HepG2 (cell line): ENCODE results near the gene BMPR2. TPM values are rescaled to one million over a fixed set of nuclear protein-coding genes. Genes with fewer than 3 reads are reported as not detected.

Source experiments
- ATF7-NPFF ChIP-seq: sonication (generic); formaldehyde crosslinking; IDR thresholded peaks from 2 replicates; pipeline ENCODE4 v1.8.1; 2023; ENCODE audit warnings: mild to moderate bottlenecking, low read depth, missing genetic modification reagents, moderate library complexity
- ATRX ChIP-seq: sonication (generic); formaldehyde crosslinking; IDR thresholded peaks from 2 replicates; pipeline ENCODE4 v1.4.0; 2020; ENCODE audit warnings: missing genetic modification reagents, borderline replicate concordance
- CC2D1A ChIP-seq: sonication (generic); formaldehyde crosslinking; IDR thresholded peaks from 2 replicates; pipeline ENCODE4 v1.8.1; 2023; ENCODE audit warnings: mild to moderate bottlenecking, missing genetic modification reagents
- EED ChIP-seq: sonication (generic); formaldehyde crosslinking; IDR thresholded peaks from 2 replicates; pipeline ENCODE4 v1.5.0; 2020; ENCODE audit warnings: mild to moderate bottlenecking, missing genetic modification reagents
- GMEB1 ChIP-seq: sonication (generic); formaldehyde crosslinking; IDR thresholded peaks from 2 replicates; pipeline ENCODE4 v1.5.1; 2020; ENCODE audit warnings: missing genetic modification reagents, mild to moderate bottlenecking, borderline replicate concordance
- IRX3 ChIP-seq: sonication (generic); formaldehyde crosslinking; IDR thresholded peaks from 2 replicates; pipeline ENCODE4 v1.8.1; 2023; ENCODE audit warnings: mild to moderate bottlenecking, low read depth, missing genetic modification reagents, borderline replicate concordance
- MYNN ChIP-seq: sonication (generic); formaldehyde crosslinking; IDR thresholded peaks from 2 replicates; pipeline ENCODE4 v1.4.0; 2020; ENCODE audit warnings: mild to moderate bottlenecking, low read depth, missing genetic modification reagents
- NR1H2 ChIP-seq: sonication (generic); formaldehyde crosslinking; IDR thresholded peaks from 2 replicates; pipeline ENCODE4 v1.8.1; 2022; ENCODE audit warnings: low read depth, missing genetic modification reagents, borderline replicate concordance
- SNAPC2 ChIP-seq: sonication (generic); formaldehyde crosslinking; IDR thresholded peaks from 2 replicates; pipeline ENCODE4 v1.8.1; 2022; ENCODE audit warnings: mild to moderate bottlenecking, missing genetic modification reagents
- SP1 ChIP-seq, 2 experiments: fragments of 450-650 bp in 1 of 2; sonication (generic) in 1 of 2; formaldehyde crosslinking in 1 of 2; IDR thresholded peaks; 2 replicates each; pipeline versions ENCODE4 v1.4.0 to v1.6.1; 2016 to 2020; ENCODE audit warnings: missing genetic modification reagents in 1 of 2
- SRSF9 ChIP-seq: fragments of 200-400 bp; formaldehyde crosslinking; IDR thresholded peaks from 2 replicates; pipeline ENCODE4 v1.6.1; 2018; ENCODE audit warnings: borderline replicate concordance, mild to moderate bottlenecking, low read depth, low read length; ENCODE audit not compliant: insufficient read depth, poor library complexity, severe bottlenecking
- SUZ12 ChIP-seq: fragments of 150-350 bp; IDR thresholded peaks from 2 replicates; pipeline ENCODE4 v1.6.1; 2014; ENCODE audit warnings: low read depth, low read length
- TP53 ChIP-seq: sonication (generic); formaldehyde crosslinking; conservative IDR thresholded peaks from 2 replicates; pipeline ENCODE4 v1.4.0; 2020; ENCODE audit warnings: missing genetic modification reagents
- ZBTB38 ChIP-seq: sonication (generic); formaldehyde crosslinking; IDR thresholded peaks from 2 replicates; pipeline ENCODE4 v1.5.1; 2020; ENCODE audit warnings: mild to moderate bottlenecking, missing genetic modification reagents
- ZNF180 ChIP-seq: sonication (generic); formaldehyde crosslinking; IDR thresholded peaks from 2 replicates; pipeline ENCODE4 v1.4.0; 2020; ENCODE audit warnings: low read depth, missing genetic modification reagents, borderline replicate concordance
- ZNF232 ChIP-seq: sonication (generic); formaldehyde crosslinking; IDR thresholded peaks from 2 replicates; pipeline ENCODE4 v1.4.0; 2020; ENCODE audit warnings: missing genetic modification reagents, borderline replicate concordance
- ZNF331 ChIP-seq: sonication (generic); formaldehyde crosslinking; IDR thresholded peaks from 2 replicates; pipeline ENCODE4 v1.4.0; 2020; ENCODE audit warnings: missing genetic modification reagents
- ZNF556 ChIP-seq: sonication (generic); formaldehyde crosslinking; IDR thresholded peaks from 2 replicates; pipeline ENCODE4 v1.4.0; 2020; ENCODE audit warnings: mild to moderate bottlenecking, missing genetic modification reagents, borderline replicate concordance
- ZNF691 ChIP-seq: sonication (generic); formaldehyde crosslinking; IDR thresholded peaks from 2 replicates; pipeline ENCODE4 v1.4.0; 2020; ENCODE audit warnings: missing genetic modification reagents, low read depth, mild to moderate bottlenecking, borderline replicate concordance
- ZNF775 ChIP-seq: sonication (generic); formaldehyde crosslinking; IDR thresholded peaks from 2 replicates; pipeline ENCODE4 v1.4.0; 2020; ENCODE audit warnings: missing genetic modification reagents, mild to moderate bottlenecking, moderate library complexity, borderline replicate concordance
- polyA plus RNA-seq, 8 experiments: library from polyadenylated mRNA; depleted of rRNA in 3 of 8; stranded (reverse) in 7 of 8; unstranded in 1 of 8; fragments of >200 nt; fragmentation: Illumina TruSeq in 4 of 8; extraction: Trizol in 4 of 8; gene quantifications; 2 replicates each; pipeline versions ENCODE4 v1.2.1 to v1.2.3, GENCODE V29; 2011 to 2016; ENCODE audit warnings: low read depth in 4 of 8, missing spikeins in 1 of 8, mixed read lengths in 1 of 8; ENCODE audit not compliant: insufficient read depth in 1 of 8
- total RNA-seq, 5 experiments: library from RNA; depleted of rRNA; stranded (reverse); fragments of >200 nt; fragmentation: Illumina TruSeq; extraction: Trizol; gene quantifications; 2 replicates each; pipeline ENCODE4 v1.2.3, GENCODE V29; 2016; ENCODE audit warnings: low read depth in 1 of 5
- TF ChIP-seq, protein P1 (sequence below): sonication (generic); formaldehyde crosslinking; IDR thresholded peaks from 2 replicates; pipeline ENCODE4 v1.5.1; 2020; ENCODE audit warnings: missing genetic modification reagents, mild to moderate bottlenecking, borderline replicate concordance
- TF ChIP-seq, protein P2 (sequence below): sonication (generic); formaldehyde crosslinking; IDR thresholded peaks from 2 replicates; pipeline ENCODE4 v1.4.0; 2020; ENCODE audit warnings: missing genetic modification reagents

The BMPR2 gene
- total and polyA plus RNA-seq, 2 of the 13 experiments (the other 11 are each of a cell fraction or from before 2014, with no cell fraction given): 5.5 to 10.3 TPM

DNA sequence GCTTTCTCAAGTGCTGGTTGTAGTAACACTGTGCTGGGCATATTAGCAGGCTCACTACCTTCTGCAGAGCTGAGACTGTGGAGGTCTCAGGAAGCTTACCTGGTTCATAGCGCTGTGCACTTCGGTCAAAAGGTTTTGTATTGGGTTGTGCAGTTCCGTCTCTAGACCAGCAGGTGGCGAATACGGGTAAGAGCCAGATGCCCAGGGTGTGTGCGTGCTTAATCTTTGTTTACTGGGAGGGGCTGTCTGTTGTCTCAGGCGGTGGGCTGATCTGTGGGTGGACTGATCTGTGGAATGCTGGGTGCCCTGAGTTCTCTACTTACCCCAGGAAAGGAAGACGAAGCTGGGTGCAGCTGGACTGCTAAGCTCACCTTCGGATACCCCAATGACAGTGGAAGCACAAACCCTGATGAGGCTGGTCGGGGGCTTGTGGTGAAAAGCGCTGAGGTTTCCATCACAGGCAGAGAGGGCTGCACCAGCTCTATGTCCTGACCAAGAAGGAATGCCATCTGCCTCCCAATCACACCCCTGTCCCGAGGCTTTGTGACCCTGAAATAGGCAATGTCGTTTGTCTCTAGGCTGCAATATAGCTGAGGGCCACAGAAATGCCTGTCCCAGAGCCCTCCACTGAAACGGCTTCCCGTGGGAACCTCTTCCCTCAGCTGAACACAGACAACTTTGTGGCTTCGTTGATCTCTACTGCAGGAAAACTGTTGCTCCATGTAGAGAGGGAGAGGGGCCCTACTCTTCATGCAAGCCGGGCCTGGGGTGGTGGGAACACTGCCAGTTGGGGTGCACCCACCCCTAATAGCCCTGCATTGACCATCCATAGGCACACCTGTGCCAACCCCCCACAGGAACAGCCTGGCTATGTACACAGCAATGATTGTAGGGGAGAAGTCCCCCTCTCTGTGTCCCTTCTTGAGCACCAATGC is 212.8 kb downstream of the BMPR2 start (continued):
- TF ChIP-seq GMEB1: peak; percentile 72; the same call in 1 of the 2 replicates
- TF ChIP-seq, protein P1, sequence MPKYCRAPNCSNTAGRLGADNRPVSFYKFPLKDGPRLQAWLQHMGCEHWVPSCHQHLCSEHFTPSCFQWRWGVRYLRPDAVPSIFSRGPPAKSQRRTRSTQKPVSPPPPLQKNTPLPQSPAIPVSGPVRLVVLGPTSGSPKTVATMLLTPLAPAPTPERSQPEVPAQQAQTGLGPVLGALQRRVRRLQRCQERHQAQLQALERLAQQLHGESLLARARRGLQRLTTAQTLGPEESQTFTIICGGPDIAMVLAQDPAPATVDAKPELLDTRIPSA (CRISPR knock-in tag): no peak
- TF ChIP-seq IRX3 (CRISPR knock-in tag): no peak
- peak; percentile 84; the same call in 1 of the 2 replicates for TF ChIP-seq ZNF331 (CRISPR knock-in tag)
- peak; percentile 75; the same call in 1 of the 2 replicates for TF ChIP-seq ZNF556 (CRISPR knock-in tag)
- TF ChIP-seq CC2D1A (CRISPR knock-in tag): no peak; the same call in 1 of the 2 replicates
- peak; percentile 41; the same call in 1 of the 2 replicates for TF ChIP-seq ZBTB38 (CRISPR knock-in tag)
- TF ChIP-seq ZNF232: 0 out of 2 replicates have a peak, but pooled peaks have one; percentile 19
- no peak for TF ChIP-seq SP1 (IDR thresholded peaks at IDR 0.05)
- no peak for TF ChIP-seq SP1 (CRISPR knock-in tag; IDR thresholded peaks at IDR 0.05)
- TF ChIP-seq, protein P2, sequence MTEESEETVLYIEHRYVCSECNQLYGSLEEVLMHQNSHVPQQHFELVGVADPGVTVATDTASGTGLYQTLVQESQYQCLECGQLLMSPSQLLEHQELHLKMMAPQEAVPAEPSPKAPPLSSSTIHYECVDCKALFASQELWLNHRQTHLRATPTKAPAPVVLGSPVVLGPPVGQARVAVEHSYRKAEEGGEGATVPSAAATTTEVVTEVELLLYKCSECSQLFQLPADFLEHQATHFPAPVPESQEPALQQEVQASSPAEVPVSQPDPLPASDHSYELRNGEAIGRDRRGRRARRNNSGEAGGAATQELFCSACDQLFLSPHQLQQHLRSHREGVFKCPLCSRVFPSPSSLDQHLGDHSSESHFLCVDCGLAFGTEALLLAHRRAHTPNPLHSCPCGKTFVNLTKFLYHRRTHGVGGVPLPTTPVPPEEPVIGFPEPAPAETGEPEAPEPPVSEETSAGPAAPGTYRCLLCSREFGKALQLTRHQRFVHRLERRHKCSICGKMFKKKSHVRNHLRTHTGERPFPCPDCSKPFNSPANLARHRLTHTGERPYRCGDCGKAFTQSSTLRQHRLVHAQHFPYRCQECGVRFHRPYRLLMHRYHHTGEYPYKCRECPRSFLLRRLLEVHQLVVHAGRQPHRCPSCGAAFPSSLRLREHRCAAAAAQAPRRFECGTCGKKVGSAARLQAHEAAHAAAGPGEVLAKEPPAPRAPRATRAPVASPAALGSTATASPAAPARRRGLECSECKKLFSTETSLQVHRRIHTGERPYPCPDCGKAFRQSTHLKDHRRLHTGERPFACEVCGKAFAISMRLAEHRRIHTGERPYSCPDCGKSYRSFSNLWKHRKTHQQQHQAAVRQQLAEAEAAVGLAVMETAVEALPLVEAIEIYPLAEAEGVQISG: peak; percentile 66
- TF ChIP-seq SNAPC2 (CRISPR knock-in tag): 0 out of 2 replicates have a peak, but pooled peaks have one; percentile 41
- TF ChIP-seq NR1H2 (CRISPR knock-in tag): no peak
- TF ChIP-seq ZNF691 (CRISPR knock-in tag): peak; percentile 83; the same call in 1 of the 2 replicates
- no peak for TF ChIP-seq ATRX (CRISPR knock-in tag)
- no peak for TF ChIP-seq ZNF775 (CRISPR knock-in tag)
- no peak for TF ChIP-seq TP53 (CRISPR knock-in tag)
- TF ChIP-seq SUZ12: no peak
- no peak for TF ChIP-seq ZNF180
- peak; percentile 80 for TF ChIP-seq ATF7-NPFF (CRISPR knock-in tag)
- no peak for TF ChIP-seq SRSF9
- TF ChIP-seq MYNN (CRISPR knock-in tag): no peak
- TF ChIP-seq EED (CRISPR knock-in tag): no peak
